Heart right ventricle (tissue), 16 donors: ENCODE measurements around the gene UBAP2L. TPM values are rescaled to one million over a fixed set of nuclear protein-coding genes. Genes with fewer than 3 reads are reported as not detected.
A peak's percentile ranks its signal among the peaks of the same experiment; 100 is the strongest.

Experiments used
- ATAC-seq, 8 donors: fragments of 200-7000 bp; cut with Tn5 transposase; one replicate each; pipeline ENCODE4 v1.9.1; 2020; ENCODE audit warnings: mild to moderate bottlenecking in 8 of 8, moderate library complexity in 8 of 8, moderate number of reproducible peaks in 1 of 8
- DNase-seq, 2 donors: peaks; one replicate each; pipeline ENCODE4 v3.0.0-alpha.2; 2020
- H3K27ac ChIP-seq, 10 donors: fragments of 200-600 bp; sonication (generic) in 2 of 10; one replicate each; pipeline versions ENCODE4 v1.5.0 to v1.8.0; 2020 to 2022; ENCODE audit warnings: mild to moderate bottlenecking in 3 of 10
- H3K27me3 ChIP-seq, 7 donors: fragments of 200-600 bp; one replicate each; pipeline ENCODE4 v1.8.0; 2021 to 2022; ENCODE audit warnings: mild to moderate bottlenecking in 2 of 7
- H3K36me3 ChIP-seq, 9 donors: fragments of 200-600 bp; sonication (generic) in 1 of 9; one replicate each; pipeline versions ENCODE4 v1.5.0 to v1.8.0; 2020 to 2022; ENCODE audit warnings: mild to moderate bottlenecking in 2 of 9
- H3K4me1 ChIP-seq, 9 donors: fragments of 200-600 bp; sonication (generic) in 1 of 9; one replicate each; pipeline versions ENCODE4 v1.5.0 to v1.8.0; 2020 to 2022; ENCODE audit warnings: mild to moderate bottlenecking in 4 of 9
- H3K4me3 ChIP-seq, 10 donors: fragments of 200-600 bp; sonication (generic) in 2 of 10; one replicate each; pipeline versions ENCODE4 v1.5.0 to v1.8.0; 2020 to 2022; ENCODE audit warnings: mild to moderate bottlenecking in 7 of 10, moderate library complexity in 2 of 10
- H3K9me3 ChIP-seq, 11 donors: fragments of 200-600 bp in 10 of 11; sonication (generic) in 2 of 11; one replicate each; pipeline versions ENCODE4 v1.5.0 to v1.8.0; 2013 to 2022; ENCODE audit warnings: mild to moderate bottlenecking in 2 of 11, control low read depth in 1 of 11, moderate library complexity in 1 of 11
- CTCF ChIP-seq, 9 donors: fragments of 200-600 bp; sonication (generic) in 2 of 9; IDR thresholded peaks; one replicate each; pipeline versions ENCODE4 v1.5.0 to v1.8.0; 2021 to 2022; ENCODE audit warnings: antibody characterized with exemption in 9 of 9, mild to moderate bottlenecking in 5 of 9, moderate library complexity in 1 of 9
- WGBS, 2 donors: extraction: QIAGEN DNeasy Blood & Tissue Kit; methylation state at CpG; one replicate each; pipeline ENCODE4 v1.1.7; 2013; ENCODE audit warnings: inconsistent platforms in 1 of 2; 5-methylcytosine and 5-hydroxymethylcytosine counted together
- intact Hi-C, 10 donors: fragments of 100-400 bp; cut with DNase I; formaldehyde crosslinking; loops; one replicate each; pipeline versions ENCODE4 v1.11.1 to v1.14.2; 2022
- polyA plus RNA-seq, 2 donors: library from polyadenylated mRNA; stranded (reverse); fragments of 200-250 nt; gene quantifications; one replicate each; pipeline ENCODE4 v1.2.3, GENCODE V29; 2013
- total RNA-seq, 10 donors: library from RNA; stranded (reverse); fragmentation: NEBNext Ultra II Directional in 3 of 10; extraction: Animal tissue kit (Norgen Biotek cat#: 25700) in 3 of 10; gene quantifications; one replicate each; pipeline versions ENCODE4 v1.2.1 to v1.2.4, GENCODE V29; 2021 to 2023
- donor health status: Arrhythmogenic right ventricular cardiomyopathy.
- donor health status: ischemic (EF 13 %, LVEDD 7.1; RV severe dilation, severe dysfunction).
- donor health status: healthy with polysubstance abuse.
- donor health status: DM: no; HTN: yes; CAD: no.
- donor health status: DM: no; HTN: no; CAD: no.
- donor health status: ischemic (EF 25% LVEDD 6.9; RV normal size, moderate dysfunction).
- donor health status: ischemic (EF 25% LVEDD 5.7; RV mildly dilated, moderate dysfunction).
- donor health status: healthy.
- donor health status: DM: yes; HTN: yes; CAD: no.
- donor health status: Ischemic cardiomyopathy.
- donor health status: ischemic (EF 35%, LVEDD 5.7; RV mildly dilated, moderate dysfunction).
- donor health status: nonischemic (EF 11% LVEDD 7.7; RV severe dilation, severe dysfunction).
- donor health status: DM: yes; HTN: yes; CAD: no.
- donor health status: PGD.
- donor health status: ischemic (EF 29% LVEDD 5.4; RV normal size, mild dysfunction).
- donor health status: nonischemic (EF 23%, LVEDD 6.1; RV moderate dilation, normal function).

The UBAP2L gene
- total and polyA plus RNA-seq, 12 donors = 55.2 to 135 (median 107) TPM

GRCh38 chr1:154191990-154192461 lies 28.7 kb upstream of the UBAP2L start, which contains the start of gene TPM3:
TPM3 (minus strand) TSS chr1:154192100; CDS start chr1:154192018, 82 bp downstream.
- peak in 6 of 8 donors; percentile 41 to 66 (median 57) for ATAC-seq
- H3K36me3 ChIP-seq = no peaks in the 10 kb centered on the region
- intact Hi-C loops = loop anchor here in 3 of 10 donors (10.0 kb wide), 1 partner anchor 143 kb away; no protein-coding TSS in a partner anchor
- no peak for DNase-seq
- WGBS, 2 donors = 20 to 33% methylated on average over 1 of the region's 1 CpG
- no peaks in the 10 kb centered on the region for H3K9me3 ChIP-seq
- peak within 1 kb of the TSS in 3 of 10 donors; percentile 11 to 40 (median 17) for H3K4me3 ChIP-seq
- no peak for TF ChIP-seq CTCF (IDR thresholded peaks at IDR 0.05)
- H3K4me1 ChIP-seq = peaks cover 0 to 16% (median 8%) of the 10 kb centered on the region in 9 donors
- H3K27ac ChIP-seq = peak within 1 kb of the TSS in 3 of 10 donors; percentile 2 to 71 (median 12)
- H3K27me3 ChIP-seq = no peaks in the 10 kb centered on the region

DNA sequence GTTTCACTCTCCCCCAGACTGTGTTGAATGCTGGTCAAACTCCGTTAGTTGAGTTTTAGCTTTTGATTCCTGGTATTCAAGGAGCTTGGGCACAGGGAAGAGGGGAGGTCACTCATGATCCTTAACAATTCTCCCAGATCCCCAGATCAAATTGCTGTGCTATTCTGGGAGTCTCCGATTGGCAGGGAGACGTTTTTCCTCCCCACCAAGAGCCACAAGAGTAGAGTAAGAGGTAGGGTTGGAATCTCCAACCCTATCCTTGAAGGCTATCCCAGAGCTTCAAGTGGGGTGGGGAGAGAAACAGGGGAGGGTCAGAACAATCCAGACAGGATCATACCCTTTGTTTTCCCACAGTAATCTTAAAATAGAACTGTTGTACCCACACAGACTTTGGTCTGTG lies 28.3 kb upstream of the UBAP2L start:
- WGBS, 2 donors = 36 to 43% methylated on average over 3 of the region's 3 CpGs
- Histone ChIP-seq H3K27me3 (no peaks in the 10 kb centered on the region), H3K36me3 (no peaks in the 10 kb centered on the region), H3K4me1 (peaks cover 0 to 16% (median 8%) of the 10 kb centered on the region in 9 donors), H3K27ac (peak overlapping the region in 2 of 10 donors; percentile 12 to 71), H3K4me3 (no peak overlapping the region), H3K9me3 (no peaks in the 10 kb centered on the region)
- TF ChIP-seq CTCF (IDR thresholded peaks at IDR 0.05) = no peak
- intact Hi-C loops = loop anchor here in 3 of 10 donors (10.0 kb wide), 1 partner anchor 142 kb away; no protein-coding TSS in a partner anchor
- DNase-seq = no peak
- ATAC-seq = no peak

DNA sequence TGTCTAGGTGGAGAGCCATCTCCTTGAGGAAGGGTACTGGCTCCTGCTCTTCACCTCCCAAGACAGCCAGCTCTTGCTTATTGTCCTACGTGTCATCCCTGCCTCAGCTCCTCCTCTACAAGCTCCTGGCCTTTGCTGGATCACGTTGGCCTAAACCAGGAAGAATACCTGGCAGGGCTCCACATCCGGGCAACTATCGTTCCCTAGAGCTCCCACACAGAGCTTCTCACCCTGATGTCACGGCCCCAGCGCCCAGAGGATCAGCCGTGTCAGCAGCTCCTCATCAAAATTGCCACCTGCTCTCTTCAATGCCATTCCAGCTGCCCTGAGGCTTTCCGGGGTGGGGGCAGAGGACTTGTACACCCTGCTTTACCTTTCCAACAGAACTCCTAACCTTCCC lies 26.9 kb upstream of the UBAP2L start:
- H3K4me1 ChIP-seq = peaks cover 0 to 16% (median 8%) of the 10 kb centered on the region in 9 donors
- TF ChIP-seq CTCF (IDR thresholded peaks at IDR 0.05) = no peak
- H3K27ac ChIP-seq = no peak overlapping the region
- H3K27me3 ChIP-seq = no peaks in the 10 kb centered on the region
- H3K9me3 ChIP-seq = no peaks in the 10 kb centered on the region
- DNase-seq = peak in 1 of 2 donors; percentile 25
- 54 to 55% methylated on average over 8 of the region's 8 CpGs for WGBS, 2 donors
- ATAC-seq = peak in 2 of 8 donors; percentile 36 to 52
- intact Hi-C loops = loop anchor here in 3 of 10 donors (10.0 kb wide), 1 partner anchor 141 kb away; no protein-coding TSS in a partner anchor
- no peak overlapping the region for H3K4me3 ChIP-seq
- H3K36me3 ChIP-seq = no peaks in the 10 kb centered on the region

DNA sequence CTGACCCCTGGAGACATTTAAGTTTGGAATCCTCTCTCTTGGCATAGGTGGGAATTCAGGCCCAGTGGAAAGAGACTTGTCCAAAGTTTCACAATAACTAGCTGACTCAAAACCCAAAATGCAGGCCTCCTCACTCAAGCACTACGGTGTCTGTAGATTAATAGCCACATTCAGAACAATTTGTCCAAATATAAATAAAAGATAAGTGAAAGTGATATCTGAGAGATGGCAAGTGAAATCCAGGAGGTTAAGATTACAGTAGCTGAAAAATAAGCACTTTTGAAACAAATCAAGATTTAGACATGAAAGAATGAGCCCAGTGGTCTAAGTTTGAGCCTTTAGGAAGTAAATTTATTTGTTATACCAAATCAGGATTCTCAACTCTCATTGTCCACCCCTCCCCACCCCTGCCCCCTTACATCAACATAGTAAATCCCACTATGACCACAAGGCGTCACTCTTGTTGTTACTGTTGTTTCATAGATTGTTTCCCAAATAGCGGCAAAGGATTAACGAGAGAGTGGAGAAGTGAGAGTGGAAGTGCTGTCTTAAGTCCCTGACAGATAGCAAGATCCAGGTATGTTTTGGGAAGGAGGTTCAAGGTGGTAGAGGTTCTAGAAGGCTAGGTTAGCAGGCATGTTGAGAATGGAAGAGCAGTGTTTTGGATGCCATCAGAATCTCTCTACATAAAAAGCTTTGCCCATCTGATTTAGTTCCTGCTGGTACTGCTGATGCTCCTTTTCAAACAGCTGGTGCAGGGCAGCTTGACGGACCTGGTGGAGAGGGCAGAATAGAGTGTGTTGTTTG lies 21.8 kb upstream of the UBAP2L start:
- Histone ChIP-seq H3K4me3 (no peak overlapping the region), H3K27me3 (no peaks in the 10 kb centered on the region), H3K4me1 (peaks cover 0 to 8% (median 4%) of the 10 kb centered on the region in 9 donors), H3K36me3 (no peaks in the 10 kb centered on the region), H3K9me3 (no peaks in the 10 kb centered on the region), H3K27ac (no peak overlapping the region)
- WGBS, 2 donors = 9 to 14% methylated on average over 5 of the region's 5 CpGs
- peak in 8 of 9 donors; percentile 21 to 67 (median 56) for TF ChIP-seq CTCF (IDR thresholded peaks at IDR 0.05)
- peak in 1 of 2 donors; percentile 61 for DNase-seq
- intact Hi-C loops = loop anchor here in 6 of 10 donors (1.0 to 10.0 kb wide), 5 partner anchors 68 to 136 kb away; partner anchors contain the start of gene HAX1 (in 5 of the 6)
- ATAC-seq = peak; percentile 49 to 81 (median 74)
